Activated CD4-positive, alpha-beta T cell treated with anti-CD3 and anti-CD28 coated beads, Interleukin-2, amount 10 ng/mL, durations not matched to agents 24 days and 14 days (primary cell): Measurements from ENCODE around the gene TUBB4B. TPM values are rescaled to one million over a fixed set of nuclear protein-coding genes. Genes with fewer than 3 reads are reported as not detected.

Experiments
- DNase-seq: peaks from one replicate; pipeline ENCODE4 v3.0.0; 2022
- H3K27ac Mint-ChIP-seq: one replicate; pipeline ENCODE4 v1.8.0; 2022; ENCODE audit warnings: mild to moderate bottlenecking, mixed read lengths
- H3K27me3 Mint-ChIP-seq: one replicate; pipeline ENCODE4 v1.8.0; 2022; ENCODE audit warnings: mixed read lengths
- H3K36me3 Mint-ChIP-seq: one replicate; pipeline ENCODE4 v1.8.0; 2022; ENCODE audit warnings: low read depth, mild to moderate bottlenecking, mixed read lengths
- H3K4me1 Mint-ChIP-seq: one replicate; pipeline ENCODE4 v1.8.0; 2021; ENCODE audit warnings: mixed read lengths
- H3K4me3 Mint-ChIP-seq: one replicate; pipeline ENCODE4 v1.8.0; 2022; ENCODE audit warnings: mild to moderate bottlenecking, moderate library complexity, mixed read lengths
- H3K9me3 Mint-ChIP-seq: one replicate; pipeline ENCODE4 v1.8.0; 2021; ENCODE audit warnings: mixed read lengths
- intact Hi-C: fragments of 100-400 bp; cut with micrococcal nuclease; formaldehyde crosslinking; loops from one replicate; pipeline ENCODE4 v1.15.1; 2023
- total RNA-seq: library from RNA; stranded (reverse); gene quantifications from 2 replicates; pipeline ENCODE4 v1.2.3, GENCODE V29; 2022

TUBB4B gene
- total RNA-seq, 1 donor from 2014 or later, result 299 TPM

DNA sequence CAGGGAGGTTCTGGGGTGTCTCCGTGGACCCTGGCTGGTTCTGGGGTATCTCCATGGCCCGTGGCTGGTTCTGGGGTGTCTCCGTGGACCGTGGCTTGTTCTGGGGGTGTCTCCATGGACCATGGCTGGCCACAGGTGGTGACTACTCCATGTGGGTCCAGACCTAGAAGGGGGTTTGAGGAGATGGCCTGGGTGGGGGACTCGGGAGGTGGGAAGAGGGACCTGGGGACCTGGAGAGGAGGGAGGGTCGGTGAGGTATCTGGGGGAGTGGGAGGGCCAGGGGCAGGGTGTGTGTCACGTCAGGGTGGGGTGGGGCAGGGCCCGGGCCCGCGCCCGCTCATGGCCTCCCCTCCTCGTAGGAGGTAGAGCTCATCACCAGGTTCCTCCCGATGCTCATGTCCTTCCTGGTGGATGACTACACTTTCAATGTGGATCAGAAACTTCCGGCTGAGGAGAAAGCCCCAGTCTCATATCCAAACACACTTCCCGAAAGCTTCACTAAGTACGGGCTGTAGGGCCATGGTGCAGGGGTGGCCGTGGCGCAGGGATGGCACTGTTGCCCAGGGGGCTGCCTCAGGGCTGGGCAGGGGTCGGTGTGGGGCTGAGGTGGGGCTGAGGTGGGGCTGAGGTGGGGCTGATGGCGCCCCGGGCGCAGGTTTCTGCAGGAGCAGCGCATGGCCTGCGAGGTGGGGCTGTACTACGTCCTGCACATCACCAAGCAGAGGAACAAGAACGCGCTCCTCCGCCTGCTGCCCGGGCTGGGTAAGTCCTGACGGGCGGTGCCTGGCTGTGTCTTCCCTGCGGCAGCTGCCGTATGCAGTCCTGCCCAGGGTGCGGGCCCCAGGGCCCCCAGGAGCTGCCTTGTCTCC, 25.7 kb downstream of the TUBB4B start:
- Mint-ChIP-seq H3K27me3 (no peaks in the 10 kb centered on the region), H3K27ac (no peak overlapping the region), H3K36me3 (peaks cover 36% of the 10 kb centered on the region), H3K4me1 (peaks cover 4% of the 10 kb centered on the region), H3K9me3 (no peaks in the 10 kb centered on the region), H3K4me3 (no peak overlapping the region)
- no peak for DNase-seq
- intact Hi-C loops, result no loop called here

DNA sequence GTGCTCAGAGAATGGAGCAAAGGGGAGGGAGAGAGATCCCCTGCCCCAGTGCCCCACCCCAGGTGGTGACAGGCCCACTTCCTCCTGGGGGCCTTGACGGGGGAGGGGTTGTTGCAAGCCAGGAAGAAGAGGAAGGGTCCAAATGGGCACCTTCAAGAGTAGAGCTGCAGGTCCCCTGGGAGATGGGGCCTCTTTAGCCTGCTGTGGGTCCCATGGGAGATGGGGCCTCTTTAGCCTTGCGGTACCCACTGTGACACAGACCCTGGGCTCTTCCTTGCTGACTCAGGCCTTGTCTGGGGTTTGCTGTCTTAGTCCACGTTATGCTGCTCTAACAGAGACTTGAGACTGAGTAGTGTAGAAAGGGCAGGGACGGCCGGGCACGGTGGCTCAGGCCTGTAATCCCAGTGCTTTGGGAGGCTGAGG, 26.9 kb downstream of the TUBB4B start:
- Mint-ChIP-seq H3K36me3 (peaks cover 35% of the 10 kb centered on the region), H3K4me3 (no peak overlapping the region), H3K27me3 (no peaks in the 10 kb centered on the region), H3K27ac (no peak overlapping the region), H3K4me1 (peaks cover 4% of the 10 kb centered on the region), H3K9me3 (no peaks in the 10 kb centered on the region)
- no peak for DNase-seq
- intact Hi-C loops, result no loop called here

DNA sequence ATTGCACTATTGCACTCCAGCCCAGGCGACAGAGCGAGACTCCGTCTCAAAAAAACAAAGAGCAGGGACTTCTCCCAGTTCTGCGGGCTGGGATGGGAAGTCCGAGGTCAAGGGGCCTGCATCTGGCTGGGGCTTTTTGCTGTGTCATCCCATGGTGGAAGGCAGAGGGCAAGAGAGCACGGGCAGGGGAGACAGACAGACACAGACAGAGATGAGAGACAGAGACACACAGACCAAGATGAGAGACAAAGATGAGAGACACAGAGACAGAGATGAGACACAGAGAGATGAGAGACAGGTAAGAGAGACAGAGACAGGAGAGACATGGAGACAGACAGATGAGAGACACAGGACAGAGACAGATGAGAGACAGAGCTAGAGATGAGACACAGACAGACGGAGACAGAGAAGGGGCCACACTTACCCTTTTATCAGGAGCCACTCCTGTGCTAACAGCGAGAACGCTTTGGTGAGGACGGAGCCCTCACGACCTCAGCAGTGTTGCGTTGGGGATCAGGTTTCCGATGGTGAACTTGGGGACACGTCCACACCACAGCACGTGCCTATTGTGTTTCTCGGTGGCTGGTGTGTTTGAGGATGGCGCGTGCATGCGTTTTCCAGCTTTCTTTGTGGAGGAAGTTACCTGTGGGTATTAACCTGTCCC, 27.6 kb downstream of the TUBB4B start:
- Mint-ChIP-seq H3K4me3 (no peak overlapping the region), H3K4me1 (peaks cover 4% of the 10 kb centered on the region), H3K27me3 (no peaks in the 10 kb centered on the region), H3K9me3 (no peaks in the 10 kb centered on the region), H3K27ac (peak overlapping the region; percentile 4), H3K36me3 (peaks cover 35% of the 10 kb centered on the region)
- intact Hi-C loops, result no loop called here
- DNase-seq, result no peak

DNA sequence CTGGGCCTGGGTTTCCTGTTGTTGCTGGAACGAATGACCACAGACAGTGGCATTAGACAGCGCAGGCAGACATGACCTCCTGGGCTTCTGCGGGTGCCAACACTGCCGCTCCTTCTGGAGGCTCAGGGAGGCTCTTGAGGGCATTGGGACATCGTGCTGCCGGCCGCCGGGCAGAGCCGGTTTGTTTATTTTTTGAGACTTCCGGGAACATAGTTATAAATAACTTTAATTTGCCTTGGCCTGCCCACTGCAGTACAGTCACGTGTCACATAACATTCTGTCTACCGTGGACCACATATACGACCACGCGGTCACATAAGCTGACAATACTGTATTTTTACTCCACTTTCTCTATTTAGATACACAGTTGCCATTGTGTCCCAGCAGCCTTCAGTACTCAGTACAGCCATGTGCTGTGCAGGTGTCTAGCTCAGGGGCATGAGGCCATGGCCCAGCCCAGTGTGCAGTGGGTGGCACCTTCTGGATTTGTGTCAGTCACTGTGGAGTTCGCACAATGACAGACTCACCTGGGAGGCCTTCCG, 28.2 kb downstream of the TUBB4B start:
- Mint-ChIP-seq H3K4me3 (no peak overlapping the region), H3K9me3 (no peaks in the 10 kb centered on the region), H3K36me3 (peaks cover 31% of the 10 kb centered on the region), H3K4me1 (peaks cover 4% of the 10 kb centered on the region), H3K27ac (no peak overlapping the region), H3K27me3 (no peaks in the 10 kb centered on the region)
- intact Hi-C loops, result no loop called here
- no peak for DNase-seq

DNA sequence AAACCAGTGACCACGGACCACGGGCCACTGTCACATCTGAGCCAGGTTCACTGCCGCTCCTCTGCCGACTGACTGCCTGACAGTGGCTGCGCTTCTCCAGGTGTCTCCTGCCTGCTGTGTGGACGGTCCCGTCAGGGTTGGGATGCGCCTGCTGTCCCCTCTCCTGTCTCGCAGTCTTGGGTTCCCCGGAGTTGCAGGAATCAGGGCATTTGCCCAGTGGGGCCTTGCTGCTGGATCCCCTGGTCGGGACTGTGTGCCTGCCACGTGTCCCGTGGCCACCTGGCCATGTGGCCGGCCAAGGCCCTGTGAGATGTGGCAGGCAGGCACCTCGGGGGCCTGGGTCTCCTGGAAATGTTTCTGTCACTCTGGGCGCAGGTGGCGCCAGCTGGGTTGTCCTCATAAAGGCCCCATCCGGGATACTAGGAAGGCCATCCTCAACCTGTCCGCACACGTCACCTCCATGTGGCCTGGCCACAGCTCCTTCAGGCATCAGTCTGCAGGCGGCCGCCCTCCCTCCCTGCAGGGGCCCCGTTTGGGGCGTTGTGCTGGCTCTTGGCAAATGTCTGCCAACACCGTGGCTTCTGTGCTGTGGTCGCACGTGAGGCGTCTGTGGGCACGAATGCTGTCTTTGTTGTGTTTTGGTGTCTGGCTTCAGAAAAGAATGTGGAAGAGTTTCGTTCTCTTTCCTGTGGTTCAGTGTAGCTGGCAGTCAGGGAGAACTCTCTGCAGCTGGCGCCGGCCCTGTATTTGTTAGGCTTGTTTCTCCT, 30.0 kb downstream of the TUBB4B start:
- Mint-ChIP-seq H3K27me3 (no peaks in the 10 kb centered on the region), H3K27ac (peak overlapping the region; percentile 51)

DNA sequence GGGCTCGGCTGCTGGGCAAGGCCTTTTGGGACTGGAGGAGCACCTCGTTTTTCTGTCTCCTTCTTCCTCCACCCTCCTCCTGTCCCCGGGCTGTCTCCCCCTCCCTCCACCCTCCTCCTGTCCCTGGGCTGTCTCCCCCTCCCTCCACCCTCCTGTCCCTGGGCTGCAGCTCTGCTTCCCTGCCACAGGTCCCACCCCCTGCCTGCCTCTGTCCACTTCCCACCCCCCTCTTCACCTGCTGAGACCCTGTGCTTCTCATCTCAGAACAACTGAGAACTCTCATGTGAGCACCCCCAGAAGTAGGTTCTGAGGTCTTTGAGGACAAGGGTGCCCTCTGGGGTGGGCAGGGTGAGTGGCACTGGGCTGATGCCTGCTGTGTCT, 30.6 kb downstream of the TUBB4B start:
- Mint-ChIP-seq H3K27me3 (no peaks in the 10 kb centered on the region), H3K9me3 (no peaks in the 10 kb centered on the region), H3K36me3 (peaks cover 26% of the 10 kb centered on the region), H3K27ac (no peak overlapping the region), H3K4me3 (no peak overlapping the region), H3K4me1 (peaks cover 9% of the 10 kb centered on the region)
- no peak for DNase-seq
- intact Hi-C loops, result no loop called here

More for the DNA sequence above, 30.0 kb downstream of the TUBB4B start:
- H3K4me1 Mint-ChIP-seq, result peaks cover 9% of the 10 kb centered on the region
- intact Hi-C loops, result no loop called here
- H3K4me3 Mint-ChIP-seq, result no peak overlapping the region
- peaks cover 26% of the 10 kb centered on the region for H3K36me3 Mint-ChIP-seq
- peak; percentile 74 for DNase-seq
- H3K9me3 Mint-ChIP-seq, result no peaks in the 10 kb centered on the region

DNA sequence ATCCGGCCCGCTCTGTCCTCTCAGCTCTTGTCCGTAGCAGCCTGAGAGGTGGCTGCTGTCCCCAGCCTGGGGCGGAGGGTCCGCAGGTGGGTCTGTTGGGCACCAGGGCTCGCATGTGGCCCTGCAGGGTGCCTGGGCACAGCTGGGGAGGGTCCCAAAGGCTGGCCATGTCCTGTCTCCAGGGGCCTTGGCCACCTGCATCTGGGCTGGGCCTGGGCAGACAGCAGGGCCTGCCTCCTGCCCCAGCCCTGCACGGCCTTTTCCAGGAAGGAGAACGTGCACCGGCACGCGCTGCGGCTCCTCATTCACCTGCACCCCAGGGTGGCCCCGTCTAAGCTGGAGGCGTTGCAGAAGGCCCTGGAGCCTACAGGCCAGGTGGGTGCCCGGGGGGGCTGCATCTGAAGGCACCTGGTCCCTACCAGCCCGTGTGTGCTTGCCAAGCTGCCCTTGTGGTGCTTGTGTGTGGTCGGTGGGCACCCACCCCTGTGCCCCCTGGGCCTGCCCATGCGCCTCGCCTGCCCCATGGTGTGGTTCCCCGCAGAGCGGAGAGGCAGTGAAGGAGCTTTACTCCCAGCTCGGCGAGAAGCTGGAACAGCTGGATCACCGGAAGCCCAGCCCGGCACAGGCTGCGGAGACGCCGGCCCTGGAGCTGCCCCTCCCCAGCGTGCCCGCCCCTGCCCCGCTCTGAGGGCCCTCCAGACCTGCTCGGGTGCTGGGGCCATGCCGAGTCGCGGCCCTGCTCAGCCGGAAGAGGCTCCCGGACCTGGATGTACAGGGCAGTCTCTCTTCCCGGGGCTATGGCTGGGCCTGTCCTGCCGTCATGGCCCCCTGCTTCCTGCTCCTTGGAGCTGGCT, 31.4 kb downstream of the TUBB4B start:
- Mint-ChIP-seq H3K27me3 (no peaks in the 10 kb centered on the region), H3K36me3 (peaks cover 24% of the 10 kb centered on the region), H3K27ac (no peak overlapping the region), H3K9me3 (no peaks in the 10 kb centered on the region), H3K4me3 (no peak overlapping the region), H3K4me1 (peaks cover 12% of the 10 kb centered on the region)
- intact Hi-C loops, result no loop called here
- no peak for DNase-seq

DNA sequence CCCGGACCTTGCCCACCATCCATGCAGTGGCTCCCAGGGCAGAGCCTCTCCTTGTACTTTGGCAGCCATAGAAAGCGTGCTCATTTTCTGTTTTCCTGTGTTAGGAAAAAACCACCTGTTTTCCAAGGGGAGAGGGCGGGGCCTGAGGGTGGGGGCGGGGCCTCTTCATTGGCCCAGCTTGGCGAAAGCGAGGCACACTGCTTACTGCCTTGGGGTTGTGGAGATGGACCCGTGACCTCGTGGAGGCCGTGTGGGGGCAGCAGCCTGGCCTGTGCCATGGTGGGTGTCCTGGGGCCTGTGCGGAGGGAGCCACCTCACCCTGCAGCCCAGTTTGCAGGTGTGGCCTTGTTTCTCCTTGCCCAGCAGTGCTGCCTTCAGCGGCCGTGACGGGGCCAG, 32.0 kb downstream of the TUBB4B start:
- intact Hi-C loops, result no loop called here
- H3K27ac Mint-ChIP-seq, result no peak overlapping the region
- peaks cover 20% of the 10 kb centered on the region for H3K36me3 Mint-ChIP-seq
- no peaks in the 10 kb centered on the region for H3K27me3 Mint-ChIP-seq
- H3K9me3 Mint-ChIP-seq, result no peaks in the 10 kb centered on the region
- H3K4me3 Mint-ChIP-seq, result no peak overlapping the region
- no peak for DNase-seq
- peaks cover 12% of the 10 kb centered on the region for H3K4me1 Mint-ChIP-seq

DNA sequence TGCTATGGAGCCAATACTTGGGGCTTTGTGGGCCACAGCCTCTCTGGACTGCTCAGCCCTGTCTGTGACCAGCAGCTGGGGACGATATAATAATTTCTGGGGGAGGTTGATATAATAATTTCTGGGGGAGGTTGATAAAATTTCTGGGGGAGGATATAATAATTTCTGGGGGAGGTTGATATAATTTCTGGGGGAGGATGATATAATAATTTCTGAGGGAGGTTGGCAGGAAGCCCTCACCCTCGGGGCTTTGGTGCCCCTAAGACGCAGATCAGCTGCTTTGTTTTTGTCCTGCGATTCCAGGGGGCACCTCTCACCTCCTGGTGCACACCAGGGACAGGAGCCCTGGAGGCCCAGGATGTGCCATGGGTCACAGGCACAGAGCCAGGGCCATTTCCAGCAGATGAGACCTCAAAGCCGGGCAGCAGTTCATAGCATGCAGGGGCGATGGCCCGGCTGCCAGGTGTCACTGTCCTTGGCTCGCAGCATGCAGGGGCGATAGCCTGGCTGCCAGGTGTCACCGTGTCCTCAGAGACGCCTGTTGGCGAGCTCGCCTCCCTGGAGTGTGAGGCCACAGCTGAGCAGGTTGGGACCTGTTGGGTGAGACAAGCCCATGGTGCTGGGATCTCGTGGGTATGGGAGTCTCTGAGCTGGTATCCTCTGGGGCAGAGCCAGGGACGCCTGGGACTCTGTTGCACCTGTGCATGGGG, 32.7 kb downstream of the TUBB4B start:
- H3K27me3 Mint-ChIP-seq, result no peaks in the 10 kb centered on the region
- no peak for DNase-seq
- H3K4me3 Mint-ChIP-seq, result no peak overlapping the region
- no peaks in the 10 kb centered on the region for H3K9me3 Mint-ChIP-seq
- peaks cover 15% of the 10 kb centered on the region for H3K36me3 Mint-ChIP-seq
- peaks cover 12% of the 10 kb centered on the region for H3K4me1 Mint-ChIP-seq
- intact Hi-C loops, result no loop called here
- H3K27ac Mint-ChIP-seq, result no peak overlapping the region

DNA sequence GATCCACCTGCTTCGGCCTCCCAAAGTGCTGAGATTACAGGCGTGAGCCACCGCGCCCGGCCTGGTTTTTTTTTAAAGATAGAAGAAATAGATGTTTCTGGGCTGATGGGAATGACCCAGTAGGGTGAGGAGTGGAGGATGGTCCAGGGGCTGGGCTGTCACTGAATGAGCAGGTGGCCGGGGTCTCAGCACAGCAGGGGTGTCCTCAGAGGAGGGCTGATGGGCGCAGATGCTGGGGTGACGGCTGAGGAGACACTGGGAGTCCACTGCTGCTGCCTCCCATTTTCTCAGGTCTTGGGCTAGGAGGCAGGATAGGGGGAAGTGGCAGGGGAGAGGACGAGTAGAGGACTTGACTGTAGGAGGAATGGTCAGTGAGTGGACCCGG, 34.1 kb downstream of the TUBB4B start:
- H3K27ac Mint-ChIP-seq, result peak overlapping the region; percentile 49
- peaks cover 12% of the 10 kb centered on the region for H3K4me1 Mint-ChIP-seq
- H3K27me3 Mint-ChIP-seq, result no peaks in the 10 kb centered on the region
- H3K4me3 Mint-ChIP-seq, result peak overlapping the region; percentile 17
- intact Hi-C loops, result no loop called here
- peaks cover 14% of the 10 kb centered on the region for H3K36me3 Mint-ChIP-seq
- no peaks in the 10 kb centered on the region for H3K9me3 Mint-ChIP-seq
- DNase-seq, result no peak

DNA sequence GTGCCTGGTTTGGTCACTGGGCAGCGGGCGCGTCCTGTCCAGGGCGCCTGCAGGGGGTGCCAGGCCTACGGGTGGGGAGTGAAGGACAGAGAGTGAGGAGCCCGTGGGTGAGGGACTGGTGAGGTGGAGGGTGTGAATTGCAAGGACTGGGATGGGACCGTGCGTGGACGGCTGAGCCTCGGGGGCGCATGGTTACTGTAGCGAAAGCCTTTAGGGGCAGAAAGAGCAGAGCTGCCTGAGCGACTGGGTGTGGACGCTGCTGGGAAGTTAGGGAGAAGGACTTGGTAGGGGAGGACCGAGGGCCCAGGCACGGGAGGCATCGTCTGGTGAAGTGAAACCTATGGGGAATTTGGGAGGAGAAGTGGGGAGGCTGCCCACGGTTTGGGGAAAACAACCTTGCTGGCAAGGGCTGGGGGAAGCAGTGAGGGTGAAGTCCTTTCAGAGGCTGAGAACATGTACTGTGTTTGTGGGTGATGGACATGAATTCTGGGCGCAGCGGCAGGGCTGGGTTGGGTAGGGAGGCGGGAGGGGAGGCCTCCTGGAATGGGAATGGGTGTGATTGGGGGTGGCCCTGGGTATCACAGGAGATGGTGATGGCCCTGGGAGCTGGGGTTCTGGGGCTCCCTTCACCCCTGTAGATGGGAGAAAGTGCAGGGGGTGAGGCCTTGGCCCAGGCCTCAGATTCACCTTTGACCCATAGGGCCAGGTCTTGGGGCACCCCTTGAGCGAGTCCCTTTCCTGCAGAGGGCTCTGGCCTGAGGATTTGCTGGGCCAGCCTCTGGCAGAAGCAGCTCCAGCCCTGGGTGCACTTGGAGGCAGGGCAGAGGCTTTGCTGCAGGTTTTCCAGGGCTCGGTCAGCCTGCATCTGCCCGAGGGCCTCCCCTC, 34.7 kb downstream of the TUBB4B start:
- intact Hi-C loops, result no loop called here
- DNase-seq, result no peak
- peak overlapping the region; percentile 17 for H3K4me3 Mint-ChIP-seq
- peak overlapping the region; percentile 49 for H3K27ac Mint-ChIP-seq
- H3K27me3 Mint-ChIP-seq, result no peaks in the 10 kb centered on the region
- no peaks in the 10 kb centered on the region for H3K9me3 Mint-ChIP-seq
- H3K4me1 Mint-ChIP-seq, result peaks cover 12% of the 10 kb centered on the region
- peaks cover 14% of the 10 kb centered on the region for H3K36me3 Mint-ChIP-seq
